Measurements from ENCODE around the gene EIF3A. TPM values are rescaled to one million over a fixed set of nuclear protein-coding genes. Genes with fewer than 3 reads are reported as not detected.

The EIF3A gene
- total RNA-seq, 6 donors from 2014 or later: 90.2 to 138 (median 107) TPM

DNA sequence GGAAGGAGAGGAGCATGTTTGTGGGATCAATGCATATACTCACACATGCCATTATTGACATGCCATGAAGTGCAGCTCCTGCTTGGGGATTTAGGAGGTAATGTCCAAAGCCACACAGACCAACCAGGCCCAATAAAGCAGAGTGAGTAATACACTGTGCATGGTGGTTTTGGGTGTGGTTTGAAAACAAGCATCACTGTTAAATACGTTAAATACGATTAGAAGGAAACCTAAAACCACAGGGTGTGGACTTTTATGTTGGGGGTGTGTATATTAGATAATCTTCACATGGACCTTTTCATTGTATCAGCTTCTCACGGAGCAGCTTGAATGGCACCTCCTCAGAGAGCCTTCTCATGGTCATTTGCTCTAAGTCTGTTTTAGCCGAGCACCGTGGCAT is 10.4 kb upstream of the EIF3A start:
- ATAC-seq (ENCODE audit: low FRiP score in 2 of 2) (peak in 1 of 2 donors; percentile 63), DNase-seq (no peak)
- 64 to 68% methylated on average over 5 of the region's 5 CpGs for WGBS, 2 donors
- Histone ChIP-seq H3K27ac (no peak overlapping the region), H3K9me3 (no peaks in the 10 kb centered on the region), H3K36me3 (no peaks in the 10 kb centered on the region), H3K27me3 (no peaks in the 10 kb centered on the region), H3K4me3 (no peak overlapping the region), H3K4me1 (no peaks in the 10 kb centered on the region)
- TF ChIP-seq POLR2A (IDR thresholded peaks at IDR 0.05) (no peak), EP300 (IDR thresholded peaks at IDR 0.05) (no peak), POLR2AphosphoS5 (IDR thresholded peaks at IDR 0.05) (no peak)
- TF ChIP-seq, protein P1, sequence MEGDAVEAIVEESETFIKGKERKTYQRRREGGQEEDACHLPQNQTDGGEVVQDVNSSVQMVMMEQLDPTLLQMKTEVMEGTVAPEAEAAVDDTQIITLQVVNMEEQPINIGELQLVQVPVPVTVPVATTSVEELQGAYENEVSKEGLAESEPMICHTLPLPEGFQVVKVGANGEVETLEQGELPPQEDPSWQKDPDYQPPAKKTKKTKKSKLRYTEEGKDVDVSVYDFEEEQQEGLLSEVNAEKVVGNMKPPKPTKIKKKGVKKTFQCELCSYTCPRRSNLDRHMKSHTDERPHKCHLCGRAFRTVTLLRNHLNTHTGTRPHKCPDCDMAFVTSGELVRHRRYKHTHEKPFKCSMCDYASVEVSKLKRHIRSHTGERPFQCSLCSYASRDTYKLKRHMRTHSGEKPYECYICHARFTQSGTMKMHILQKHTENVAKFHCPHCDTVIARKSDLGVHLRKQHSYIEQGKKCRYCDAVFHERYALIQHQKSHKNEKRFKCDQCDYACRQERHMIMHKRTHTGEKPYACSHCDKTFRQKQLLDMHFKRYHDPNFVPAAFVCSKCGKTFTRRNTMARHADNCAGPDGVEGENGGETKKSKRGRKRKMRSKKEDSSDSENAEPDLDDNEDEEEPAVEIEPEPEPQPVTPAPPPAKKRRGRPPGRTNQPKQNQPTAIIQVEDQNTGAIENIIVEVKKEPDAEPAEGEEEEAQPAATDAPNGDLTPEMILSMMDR (IDR thresholded peaks at IDR 0.05): no peak

DNA sequence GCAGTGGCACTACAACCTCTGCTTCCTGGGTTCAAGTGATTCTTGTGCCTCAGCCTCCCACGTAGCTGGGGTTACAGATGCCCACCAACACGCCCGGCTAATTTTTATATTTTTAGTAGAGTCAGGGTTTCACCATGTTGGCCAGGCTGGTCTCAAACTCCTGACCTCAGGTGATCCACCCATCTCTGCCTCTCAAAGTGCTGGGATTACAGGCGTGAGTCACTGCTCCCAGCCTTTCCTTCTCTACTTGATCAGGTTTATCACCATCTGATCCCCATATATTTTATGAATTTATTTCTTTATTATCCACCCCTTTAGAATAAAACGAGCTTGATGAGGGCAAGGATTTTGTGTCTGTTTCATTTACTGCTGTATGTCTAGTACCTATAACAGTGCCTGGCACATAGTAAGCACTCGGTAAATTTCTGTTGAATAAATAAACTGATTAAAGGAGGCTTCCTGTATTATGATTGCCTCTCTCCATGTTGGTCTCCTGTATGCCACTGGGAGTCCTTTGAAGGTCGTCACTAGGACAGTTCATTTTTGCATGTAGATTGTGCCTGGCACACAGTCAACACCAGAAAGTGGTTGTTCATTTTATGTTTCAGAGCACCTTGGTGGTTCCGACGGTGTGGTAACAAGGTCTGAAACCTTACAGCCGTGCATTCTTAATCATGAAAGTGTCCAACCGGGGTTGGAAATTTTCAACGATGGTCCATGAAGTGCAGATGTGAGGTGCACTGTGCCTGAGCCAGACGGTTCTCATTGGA is 9.6 kb upstream of the EIF3A start:
- ATAC-seq (ENCODE audit: low FRiP score in 2 of 2) (no peak), DNase-seq (no peak)
- Histone ChIP-seq H3K4me3 (no peak overlapping the region), H3K27ac (no peak overlapping the region), H3K27me3 (no peaks in the 10 kb centered on the region), H3K9me3 (no peaks in the 10 kb centered on the region), H3K4me1 (no peaks in the 10 kb centered on the region), H3K36me3 (no peaks in the 10 kb centered on the region)
- WGBS, 2 donors: 74 to 80% methylated on average over 13 of the region's 13 CpGs
- TF ChIP-seq POLR2A (IDR thresholded peaks at IDR 0.05): no peak
- TF ChIP-seq POLR2AphosphoS5 (IDR thresholded peaks at IDR 0.05): no peak
- no peak for TF ChIP-seq EP300 (IDR thresholded peaks at IDR 0.05)
- TF ChIP-seq, protein P1 (IDR thresholded peaks at IDR 0.05): no peak

DNA sequence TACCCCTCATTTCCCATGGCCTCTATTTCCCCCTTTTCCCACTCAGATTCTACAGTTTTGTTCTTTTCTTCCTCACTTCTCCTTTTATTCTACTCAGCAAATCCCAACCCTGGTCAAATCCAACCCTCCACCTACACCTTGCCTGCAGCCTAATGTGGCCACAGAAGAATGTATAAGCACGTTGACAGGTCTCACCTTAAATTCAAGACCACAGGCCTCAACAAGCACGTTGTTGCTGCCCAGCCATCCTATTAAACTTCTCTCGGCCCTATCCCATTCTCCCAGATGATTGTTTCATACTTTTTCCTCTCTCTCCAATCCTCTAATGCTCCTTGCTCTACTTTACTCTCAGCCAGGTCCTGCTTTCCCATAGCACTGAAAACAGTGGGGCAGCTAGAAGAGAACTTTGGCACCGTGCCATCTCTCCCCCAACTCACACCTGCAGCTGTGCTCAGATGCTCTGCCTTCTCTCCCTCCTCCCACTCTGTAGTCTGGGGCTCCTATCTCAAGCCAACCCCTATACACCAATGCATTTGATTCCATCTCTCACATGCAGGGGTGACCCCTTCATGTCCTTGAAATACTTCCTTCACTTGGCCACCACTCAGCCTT is 6.8 kb upstream of the EIF3A start:
- no peaks in the 10 kb centered on the region for H3K4me1 ChIP-seq
- H3K9me3 ChIP-seq: no peaks in the 10 kb centered on the region
- DNase-seq (no peak), ATAC-seq (ENCODE audit: low FRiP score in 2 of 2) (no peak)
- 59 to 64% methylated on average over 4 of the region's 4 CpGs for WGBS, 2 donors
- H3K36me3 ChIP-seq: no peaks in the 10 kb centered on the region
- no peak overlapping the region for H3K27ac ChIP-seq
- no peak overlapping the region for H3K4me3 ChIP-seq
- no peaks in the 10 kb centered on the region for H3K27me3 ChIP-seq
- TF ChIP-seq POLR2AphosphoS5 (IDR thresholded peaks at IDR 0.05) (no peak), POLR2A (IDR thresholded peaks at IDR 0.05) (no peak), EP300 (IDR thresholded peaks at IDR 0.05) (no peak)
- TF ChIP-seq, protein P1 (IDR thresholded peaks at IDR 0.05): no peak

DNA sequence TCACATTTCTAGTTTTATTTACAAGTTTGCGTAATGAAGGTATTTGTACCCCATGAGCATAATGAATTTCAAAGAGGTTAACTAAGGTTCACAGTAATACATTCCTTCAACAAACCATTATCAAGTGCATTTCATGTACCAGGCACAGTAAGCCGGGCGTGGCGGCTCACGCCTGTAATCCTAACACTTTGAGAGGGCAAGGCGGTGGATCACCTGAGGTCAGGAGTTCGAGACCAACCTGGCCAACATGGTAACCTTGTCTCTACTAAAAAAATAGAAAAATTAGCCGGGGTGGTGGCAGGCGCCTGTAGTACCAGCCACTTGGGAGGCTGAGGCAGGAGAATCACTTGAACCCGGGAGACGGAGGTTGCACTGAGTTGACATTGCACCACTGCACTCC is 4.3 kb upstream of the EIF3A start:
- H3K4me3 ChIP-seq: no peak overlapping the region
- no peaks in the 10 kb centered on the region for H3K9me3 ChIP-seq
- no peak for ATAC-seq (ENCODE audit: low FRiP score in 2 of 2)
- DNase-seq: no peak
- TF ChIP-seq, protein P1 (IDR thresholded peaks at IDR 0.05): no peak
- TF ChIP-seq EP300 (IDR thresholded peaks at IDR 0.05) (no peak), POLR2A (IDR thresholded peaks at IDR 0.05) (no peak), POLR2AphosphoS5 (IDR thresholded peaks at IDR 0.05) (no peak)
- H3K4me1 ChIP-seq: peaks cover 0 to 8% (median 6%) of the 10 kb centered on the region in 4 donors
- H3K27me3 ChIP-seq: no peaks in the 10 kb centered on the region
- no peaks in the 10 kb centered on the region for H3K36me3 ChIP-seq
- no peak overlapping the region for H3K27ac ChIP-seq
- WGBS, 2 donors: 91 to 94% methylated on average over 11 of the region's 11 CpGs

Measured in upper lobe of left lung (tissue), 6 donors.